GM18511 (cell line): ENCODE data around the gene MZF1.

Experiments used
- ATAC-seq: cut with Tn5 transposase; IDR thresholded peaks from one replicate; pipeline ENCODE4 v1.9.1; 2021; ENCODE audit warnings: mild to moderate bottlenecking, moderate library complexity; ENCODE audit not compliant: unreplicated experiment

The MZF1 gene

DNA sequence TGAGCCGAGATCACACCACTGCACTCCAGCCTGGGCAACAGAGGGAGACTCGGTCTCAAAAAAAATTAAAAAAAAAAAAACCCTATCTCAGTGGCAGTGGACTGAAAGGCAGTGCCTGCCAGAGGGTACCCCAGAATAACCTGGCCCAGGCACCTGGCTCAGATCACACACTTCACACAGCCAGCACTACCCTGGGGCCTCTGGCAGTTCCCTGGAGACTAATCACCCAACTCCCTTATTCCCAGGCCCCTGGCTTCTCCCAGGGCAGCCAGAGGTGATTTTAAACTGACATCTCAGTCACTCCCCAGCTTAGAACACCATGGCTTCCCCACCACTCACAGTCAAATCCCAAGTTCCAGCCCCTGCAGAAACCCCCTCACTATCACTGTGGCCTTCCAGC is 57.9 kb downstream of the MZF1 start:
- no peak for ATAC-seq

DNA sequence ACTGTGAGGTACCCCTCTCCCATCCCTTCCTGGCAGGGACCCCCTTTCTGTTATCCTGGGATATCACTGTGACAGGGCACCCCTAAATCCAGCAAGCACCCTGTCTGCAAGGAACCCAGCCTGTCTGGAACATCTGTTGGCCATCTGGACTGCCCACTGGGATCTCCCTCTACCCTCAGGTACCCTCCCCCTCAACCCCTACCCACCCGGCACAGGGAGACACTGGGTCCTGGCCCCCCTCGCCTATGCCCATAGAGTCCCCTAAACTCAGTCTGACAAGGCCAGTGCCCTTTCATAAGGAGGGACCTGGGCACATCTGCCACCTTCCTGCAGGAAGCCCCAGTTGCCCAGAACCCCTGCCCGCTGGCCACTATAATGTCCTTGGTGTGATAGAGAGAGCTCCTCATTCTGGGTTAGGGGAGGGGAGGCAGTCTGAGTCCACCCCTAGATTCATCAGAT is 58.5 kb downstream of the MZF1 start:
- no peak for ATAC-seq

DNA sequence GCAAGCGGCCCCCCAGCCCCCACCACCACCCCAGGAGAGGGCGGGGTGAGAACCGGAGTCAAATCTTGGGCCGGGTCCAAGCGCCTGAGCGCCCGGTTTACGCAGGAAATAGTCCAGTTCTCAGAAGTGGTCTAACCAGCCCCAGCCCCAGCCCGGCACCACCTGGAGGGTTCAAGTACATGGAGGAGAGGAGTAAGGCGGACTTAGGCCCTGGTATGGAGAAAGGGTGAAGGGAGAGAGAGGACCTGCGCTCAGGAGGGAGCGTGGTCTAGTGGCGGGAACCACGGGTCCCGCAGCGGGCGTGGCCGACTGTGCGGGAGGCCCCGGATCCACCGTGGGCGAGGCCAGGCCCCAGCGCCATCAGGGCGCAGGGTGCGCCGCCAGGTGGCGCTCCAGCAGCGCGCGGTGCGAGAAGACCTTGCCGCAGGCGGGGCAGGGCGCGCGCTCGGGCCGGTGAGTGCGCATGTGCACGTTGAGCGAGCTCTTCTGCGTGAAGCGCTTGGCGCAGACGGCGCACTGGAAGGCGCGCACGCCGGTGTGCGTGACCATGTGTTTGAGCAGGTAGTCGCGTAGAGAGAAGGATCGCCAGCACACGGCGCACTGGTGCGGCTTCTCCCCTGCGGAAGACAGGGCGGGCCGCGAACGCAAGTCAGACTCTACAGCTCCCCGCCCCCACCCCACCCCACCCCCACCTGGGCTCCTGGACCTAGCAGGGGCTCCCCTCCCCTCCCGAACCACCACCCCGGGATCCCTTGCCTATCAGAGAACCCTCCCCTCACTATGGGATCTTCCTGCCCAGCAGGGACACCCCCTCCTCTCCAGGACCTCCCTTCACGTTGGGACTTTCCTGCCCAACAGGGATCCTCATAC is 59.2 kb downstream of the MZF1 start:
- peak; percentile 79 for ATAC-seq

DNA sequence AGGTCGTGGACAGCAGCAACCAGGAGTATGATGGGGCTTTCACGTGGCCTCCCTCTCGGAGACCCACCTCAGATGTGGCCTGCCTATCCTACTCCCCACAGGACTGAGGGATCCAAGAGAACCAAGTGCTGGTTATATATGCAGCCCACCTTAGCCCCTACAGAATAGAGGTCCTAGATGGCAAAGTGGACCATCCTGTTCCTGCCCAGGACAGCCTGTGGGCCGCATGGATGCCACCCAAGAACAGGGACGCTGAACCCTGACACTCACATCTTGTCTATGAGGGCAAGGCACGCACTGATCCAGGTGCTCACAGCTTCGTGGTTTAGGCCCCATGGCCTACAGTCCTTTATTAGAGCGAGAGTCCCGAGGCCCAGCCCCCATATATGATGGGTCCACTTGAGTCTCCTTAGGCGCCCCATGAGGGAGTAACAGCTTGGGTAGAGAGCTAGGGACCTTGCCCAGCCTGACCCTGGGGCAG is 59.9 kb downstream of the MZF1 start:
- no peak for ATAC-seq
